HG02642 (cell line): ENCODE data around the gene AVEN.

ENCODE experiments used
- ATAC-seq: cut with Tn5 transposase; IDR thresholded peaks from one replicate; pipeline ENCODE4 v1.9.1; 2021; ENCODE audit warnings: mild to moderate bottlenecking; ENCODE audit not compliant: unreplicated experiment, poor library complexity

The AVEN gene

DNA sequence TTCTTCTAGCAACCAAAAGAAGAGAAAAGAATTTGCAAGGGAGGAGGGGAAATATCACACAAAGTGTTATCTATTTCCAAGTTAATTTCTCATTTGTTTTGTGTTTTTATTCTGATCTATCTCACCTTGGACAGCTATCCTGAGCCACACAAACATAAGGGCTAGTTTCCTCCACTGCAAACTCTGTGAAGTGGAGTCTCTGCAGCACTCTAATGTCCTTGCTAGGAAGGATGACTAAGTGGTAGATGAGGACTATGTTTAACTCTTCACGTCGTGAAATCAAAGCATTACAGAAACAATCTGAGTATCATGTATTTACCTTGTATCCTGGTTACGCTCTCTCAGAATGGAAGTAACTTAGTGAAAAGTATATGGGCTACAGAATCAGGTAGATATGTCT lies 104.6 kb downstream of the AVEN start:
- no peak for ATAC-seq

DNA sequence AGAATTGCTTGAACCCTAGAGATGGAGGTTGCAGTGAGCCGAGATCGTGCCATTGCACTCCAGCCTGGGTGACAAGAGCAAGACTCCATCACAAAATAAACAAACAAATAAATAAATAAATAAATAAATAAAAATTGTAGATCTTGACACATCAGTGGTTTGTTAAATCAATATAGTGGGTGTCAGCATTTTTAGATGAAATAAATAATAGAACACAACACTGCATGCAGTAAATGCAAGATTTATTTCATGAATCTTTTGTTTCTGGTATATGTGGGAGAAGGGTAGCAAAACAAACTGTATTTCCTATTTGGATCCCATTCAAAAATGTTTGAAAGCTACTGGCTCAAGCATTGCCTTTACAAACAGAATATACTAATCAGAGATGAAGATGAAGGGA lies 106.3 kb downstream of the AVEN start:
- ATAC-seq = no peak

DNA sequence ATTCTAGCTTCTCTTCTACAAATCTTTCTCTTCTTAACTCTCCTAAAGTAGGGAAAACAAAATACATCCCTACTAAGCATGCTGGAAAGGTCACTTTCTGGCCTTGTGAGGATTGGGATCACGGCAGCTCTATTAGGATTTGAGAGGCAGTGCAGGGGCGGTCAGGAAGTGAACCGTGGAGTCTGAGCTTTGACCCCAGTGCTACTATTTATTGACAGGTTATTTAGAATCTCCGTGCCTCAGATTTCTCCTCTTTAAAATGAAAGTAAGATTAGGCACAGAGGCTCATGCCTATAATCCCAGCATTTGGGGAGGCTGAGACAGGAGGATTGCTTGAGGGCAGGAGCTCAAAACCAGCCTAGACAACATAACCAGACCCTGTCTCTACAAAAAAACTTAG lies 112.7 kb downstream of the AVEN start:
- ATAC-seq = no peak

- ATAC-seq = no peak
Observed at GRCh38 chr15:33923446-33923845, 115.6 kb downstream of the AVEN start.

DNA sequence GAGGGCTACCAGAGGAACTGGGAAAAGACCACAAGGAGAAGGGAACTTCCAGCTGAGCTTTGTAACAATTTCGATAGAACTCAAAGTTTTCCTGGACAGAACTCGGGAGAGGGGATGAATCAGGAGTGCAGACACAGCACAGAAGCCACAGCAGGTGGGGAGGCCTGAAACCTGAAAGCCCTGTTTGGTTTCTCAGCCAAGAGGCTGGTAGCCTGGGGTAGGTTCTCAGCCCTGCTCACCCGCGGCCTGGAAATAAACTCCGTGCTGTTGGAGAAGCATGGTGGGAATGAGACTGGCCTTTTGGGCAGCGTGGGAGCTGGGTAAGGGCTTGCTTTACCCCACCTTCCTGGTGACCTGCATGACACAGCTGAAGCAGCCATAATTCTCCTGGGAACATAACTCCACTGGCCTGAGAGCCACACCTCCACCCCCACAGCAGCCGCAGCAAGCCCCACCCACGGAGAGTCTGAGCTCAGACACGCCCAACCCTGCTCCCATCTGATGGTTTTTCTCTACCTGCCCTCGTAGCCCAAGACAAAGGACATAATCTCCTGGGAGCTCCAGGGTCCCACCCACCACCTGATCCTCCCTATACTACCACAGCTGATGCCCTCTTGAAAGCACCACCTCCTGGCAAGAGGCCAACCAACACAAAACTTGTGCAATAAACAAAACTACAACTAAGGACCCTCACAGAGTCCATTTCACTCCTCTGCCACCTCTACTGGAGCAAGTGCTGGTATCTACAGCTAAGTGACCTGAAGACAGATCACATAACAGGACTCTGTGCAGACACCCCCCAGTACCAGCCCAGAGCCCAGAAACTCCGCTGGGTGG lies 123.2 kb downstream of the AVEN start:
- ATAC-seq = peak; percentile 51

DNA sequence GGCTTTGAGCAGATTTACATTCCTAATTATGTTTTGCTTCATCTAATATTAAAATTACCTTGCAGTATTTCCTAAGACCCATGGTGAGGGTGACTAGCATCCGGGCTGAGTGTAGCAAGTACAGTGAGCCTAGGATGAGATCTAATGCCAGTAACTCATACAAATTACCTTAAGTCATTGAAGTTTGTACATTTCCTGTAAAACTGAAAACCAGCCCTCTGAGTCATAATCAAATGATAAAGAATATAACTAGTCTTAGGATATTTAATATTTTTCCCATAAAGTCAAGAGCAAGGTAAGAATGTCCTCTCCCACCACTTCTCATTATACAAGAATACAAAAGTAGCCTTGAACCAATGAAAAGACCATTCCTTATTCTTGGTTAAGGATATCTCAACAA lies 125.5 kb downstream of the AVEN start:
- no peak for ATAC-seq

DNA sequence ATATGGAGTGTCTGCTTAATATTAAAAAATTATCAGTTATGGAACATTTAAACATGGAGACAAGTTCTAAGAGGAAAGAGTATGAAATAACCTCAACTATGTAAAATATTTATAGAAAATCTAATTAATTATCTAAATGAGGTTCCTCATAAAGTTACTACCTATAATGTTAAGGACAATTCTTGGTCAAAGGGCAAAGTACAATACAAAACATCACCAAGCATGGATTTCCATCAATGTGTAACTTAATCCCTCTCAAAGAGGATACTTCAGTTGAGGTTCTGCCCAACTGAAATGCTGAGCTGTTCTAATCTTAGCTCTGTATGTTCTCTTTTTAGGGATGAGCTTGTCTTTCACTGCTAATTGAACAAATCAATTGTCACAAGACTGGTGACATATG lies 126.7 kb downstream of the AVEN start:
- no peak for ATAC-seq

- ATAC-seq = no peak
Observed at GRCh38 chr15:33910741-33911140, 128.3 kb downstream of the AVEN start.

GRCh38 chr15:33908406-33908805 lies 130.6 kb downstream of the AVEN start:
- ATAC-seq = no peak

DNA sequence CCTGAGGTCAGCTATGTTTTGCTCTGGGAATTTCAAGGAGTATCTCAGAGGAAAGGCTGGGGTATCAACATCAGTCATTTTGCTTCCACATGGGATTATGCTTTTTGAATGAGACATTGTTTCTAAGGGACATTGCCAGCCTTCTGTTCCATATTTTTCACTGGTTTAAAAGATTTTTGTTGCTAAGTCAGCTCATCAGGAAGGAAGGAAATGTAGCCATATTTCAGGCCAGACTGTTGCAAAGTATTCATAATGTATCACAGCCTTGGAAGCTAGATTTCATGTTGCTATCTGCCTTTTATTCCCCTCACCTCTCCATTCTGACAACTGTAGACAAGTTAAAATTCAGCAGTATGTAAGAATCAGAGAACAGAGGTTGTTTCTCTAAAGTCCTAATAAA lies 131.7 kb downstream of the AVEN start:
- ATAC-seq = no peak

DNA sequence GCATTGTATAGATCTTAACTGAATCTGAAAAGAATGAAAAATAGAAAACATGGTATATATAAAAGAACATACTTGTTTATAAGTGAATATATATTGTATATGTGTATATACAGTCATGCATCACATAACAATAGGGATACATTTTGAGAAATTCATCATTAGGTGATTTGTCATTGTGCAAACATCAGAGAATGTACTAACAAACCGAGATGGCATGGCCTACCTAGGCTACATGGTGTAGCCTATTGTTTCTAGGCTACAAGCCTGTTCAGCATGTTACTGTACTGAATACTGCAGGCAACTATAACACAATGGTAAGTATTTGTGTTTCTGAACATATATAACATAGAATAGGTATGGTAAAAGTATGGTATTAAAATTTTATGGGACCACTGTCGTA lies 135.3 kb downstream of the AVEN start:
- ATAC-seq = no peak

DNA sequence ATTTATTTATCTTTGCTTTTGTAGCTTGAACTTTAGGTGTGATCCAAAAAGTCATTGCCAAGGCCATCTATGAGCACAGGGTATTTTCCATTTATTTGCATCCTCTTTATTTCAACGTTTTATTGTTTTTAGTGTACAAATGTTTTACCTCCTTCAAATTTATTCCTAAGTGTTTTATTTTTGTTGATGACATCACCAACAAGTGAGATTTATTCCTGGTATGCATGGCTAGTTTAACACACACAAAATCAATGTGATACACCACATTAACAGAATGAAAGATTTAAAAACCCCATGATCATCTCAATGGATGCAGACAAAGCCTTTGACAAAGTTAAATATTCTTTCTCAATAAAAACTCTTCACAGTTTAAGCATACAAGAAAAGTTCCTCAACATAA lies 137.0 kb downstream of the AVEN start:
- ATAC-seq = no peak

DNA sequence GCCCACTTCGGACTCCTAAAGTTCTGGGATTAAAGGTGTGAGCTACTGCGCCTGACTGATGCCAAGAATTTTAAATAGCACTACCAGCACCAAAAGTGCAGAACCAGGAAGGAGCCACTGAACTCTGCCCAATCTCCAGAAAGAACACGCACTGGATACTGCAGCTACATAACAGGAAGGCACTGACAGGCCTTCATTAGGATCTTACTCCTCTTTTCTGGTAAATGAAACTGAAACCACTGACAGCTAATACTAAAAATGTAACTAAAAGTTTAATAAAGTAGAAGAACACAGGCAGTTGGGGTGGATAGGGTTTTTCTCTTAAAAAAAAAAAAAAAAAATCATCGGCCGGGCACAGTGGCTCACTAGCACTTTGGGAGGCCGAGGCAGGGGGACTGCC lies 144.8 kb downstream of the AVEN start:
- peak; percentile 57 for ATAC-seq

DNA sequence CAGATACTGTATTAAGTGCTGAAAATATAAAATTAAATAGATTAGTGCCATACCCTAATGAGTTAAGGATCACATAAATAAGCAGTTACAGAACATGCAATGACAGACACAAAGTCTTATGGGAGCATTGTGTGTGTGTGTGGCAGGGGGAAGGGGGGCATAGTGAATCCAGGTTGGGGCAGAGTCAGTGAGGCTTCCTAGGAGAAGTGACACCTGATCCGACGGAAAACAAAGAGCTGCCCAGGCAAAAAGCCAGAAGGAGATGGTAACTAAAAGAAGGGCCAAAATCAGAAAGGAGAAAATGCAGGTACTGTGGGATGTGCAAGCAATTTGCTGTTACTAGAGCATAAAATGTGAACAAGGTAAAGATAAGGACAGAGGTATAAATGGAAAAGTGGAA lies 150.8 kb downstream of the AVEN start:
- no peak for ATAC-seq

DNA sequence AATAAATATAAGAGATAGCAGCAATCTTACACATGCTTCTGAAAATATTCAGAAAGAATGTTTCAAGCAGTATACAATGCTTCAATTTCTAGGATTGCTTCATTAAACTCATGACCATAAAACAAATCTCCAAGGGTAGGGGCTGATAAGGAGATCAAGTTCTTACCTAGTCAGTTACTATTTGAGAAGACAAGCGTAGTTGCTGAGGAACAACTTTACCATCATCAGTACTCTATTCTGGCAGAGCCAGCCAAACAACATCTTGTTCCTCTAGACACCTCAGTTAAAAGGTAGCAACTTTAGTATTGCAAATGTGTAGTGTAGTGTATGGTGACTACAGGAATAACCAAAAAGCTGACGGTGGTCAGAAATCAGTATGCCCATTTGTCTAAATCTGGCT lies 156.1 kb downstream of the AVEN start:
- no peak for ATAC-seq

- no peak for ATAC-seq
Observed at GRCh38 chr15:33874156-33874555, 164.8 kb downstream of the AVEN start.

DNA sequence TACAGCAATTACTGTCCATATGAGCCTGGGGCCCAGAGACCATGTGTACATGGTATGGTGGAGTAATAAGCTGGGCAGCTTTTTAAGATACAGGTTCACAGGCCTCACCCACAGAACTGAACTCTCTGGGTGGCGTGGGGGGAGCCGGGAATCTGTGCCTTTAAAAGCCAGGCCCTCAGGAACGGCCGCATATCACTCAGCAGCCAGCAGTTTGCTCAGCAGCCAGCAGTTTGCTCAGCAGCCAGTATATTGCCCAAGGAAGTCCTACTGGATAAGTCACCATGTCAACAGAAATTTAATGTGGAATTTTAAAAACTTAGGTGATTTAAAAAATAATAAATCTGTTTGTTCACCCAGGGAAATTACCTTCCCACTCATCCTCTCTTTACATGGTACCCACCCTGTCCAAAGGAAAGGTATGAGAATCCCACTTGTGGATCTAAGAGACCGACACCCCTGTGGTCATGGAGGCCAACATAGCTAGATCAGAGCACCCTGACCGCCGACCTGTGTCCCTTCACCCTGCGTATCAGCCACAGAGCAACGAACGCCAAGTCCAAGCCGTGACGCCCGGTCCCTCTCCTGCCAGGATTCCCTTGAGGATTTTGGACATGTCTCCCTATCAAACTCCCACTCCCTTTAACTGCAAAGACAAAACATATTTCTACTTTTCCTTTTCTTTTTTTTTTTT lies 166.4 kb downstream of the AVEN start:
- ATAC-seq = no peak

- ATAC-seq = no peak
Observed at GRCh38 chr15:33871980-33872379, 167.0 kb downstream of the AVEN start.

- no peak for ATAC-seq
Observed at GRCh38 chr15:33866101-33866737, 172.8 kb downstream of the AVEN start.

DNA sequence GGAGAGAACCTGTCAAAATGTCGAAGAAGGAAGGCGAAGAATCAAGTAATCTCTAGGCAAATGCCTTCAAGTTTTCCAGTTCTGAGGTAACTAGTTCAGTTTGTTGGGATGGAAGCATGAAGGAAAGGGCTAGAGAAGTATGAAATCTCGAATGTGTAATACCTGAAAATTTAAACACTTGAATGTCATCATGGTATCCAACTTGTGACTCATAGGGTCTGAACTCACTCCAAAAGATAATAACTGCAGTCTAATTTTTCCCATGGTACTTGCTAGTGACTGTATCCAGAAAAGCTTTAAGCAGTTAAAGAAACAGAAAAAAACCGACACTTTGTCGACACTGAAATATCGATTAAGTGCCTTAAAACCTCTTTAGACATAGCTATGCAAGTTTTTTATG lies 173.6 kb downstream of the AVEN start:
- ATAC-seq = no peak

DNA sequence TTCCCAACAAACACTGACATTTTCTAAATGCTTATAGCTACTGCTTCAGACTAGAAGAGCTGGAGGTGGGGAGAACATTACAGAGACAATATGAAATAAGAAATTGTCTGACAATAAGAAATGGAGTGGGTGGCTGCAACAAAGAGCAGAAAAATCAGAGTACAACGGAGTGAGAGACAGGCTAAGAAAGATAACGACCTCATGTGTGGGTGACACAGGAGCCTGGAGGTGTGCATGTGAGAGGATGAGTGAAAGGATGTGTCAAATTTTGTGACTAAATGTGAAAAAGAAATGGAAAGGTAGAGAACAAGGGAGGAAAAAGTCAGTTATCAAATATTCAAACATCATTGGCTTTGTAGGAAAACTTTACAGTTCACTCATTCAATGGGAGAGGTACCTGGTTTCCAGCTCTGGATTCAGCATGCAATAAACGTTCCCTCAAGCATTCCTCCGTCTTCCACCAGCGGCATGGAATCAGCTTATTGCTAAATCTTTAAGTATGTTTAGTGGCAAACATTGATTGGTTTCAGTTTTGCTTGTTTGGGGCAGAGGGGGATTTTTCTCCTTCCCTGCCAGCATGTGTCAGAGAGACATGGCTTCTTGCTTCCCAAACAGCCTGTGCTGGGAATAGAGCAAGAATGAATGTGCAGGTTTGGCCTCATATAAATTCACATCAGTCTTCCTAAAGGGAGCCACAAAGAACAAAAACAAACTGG lies 174.5 kb downstream of the AVEN start:
- ATAC-seq = no peak
